ENCODE data around the gene EFS.
"Not testable (repeated sequence)": the region's sequence is repeated elsewhere in the genome, so short reads cannot be mapped to it uniquely, and the experiment has no call there.

The EFS gene

DNA sequence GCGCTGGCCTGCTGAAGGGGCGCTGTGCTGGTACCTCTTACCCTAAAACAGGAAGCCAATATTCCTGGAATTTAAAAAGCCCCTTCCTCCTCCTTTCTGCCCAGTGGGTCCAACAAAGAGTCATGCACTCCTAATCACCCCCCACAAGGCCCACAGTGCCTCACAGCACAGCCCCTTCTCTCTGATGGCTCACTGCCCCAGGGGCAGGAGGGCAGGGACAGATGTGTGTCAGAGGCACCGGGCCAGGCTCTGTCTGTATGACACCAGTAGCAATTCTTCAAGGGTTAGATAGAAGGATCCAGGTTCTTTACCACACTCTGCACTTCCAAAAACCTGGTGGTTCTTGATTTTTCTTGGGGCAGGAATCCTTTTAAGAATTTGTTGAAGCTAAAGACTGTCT lies 34.2 kb upstream of the EFS start:
- DNase-seq: no peak

- no peak for DNase-seq
Measured at GRCh38 chr14:23398348-23398747, 33.4 kb upstream of the EFS start.

DNA sequence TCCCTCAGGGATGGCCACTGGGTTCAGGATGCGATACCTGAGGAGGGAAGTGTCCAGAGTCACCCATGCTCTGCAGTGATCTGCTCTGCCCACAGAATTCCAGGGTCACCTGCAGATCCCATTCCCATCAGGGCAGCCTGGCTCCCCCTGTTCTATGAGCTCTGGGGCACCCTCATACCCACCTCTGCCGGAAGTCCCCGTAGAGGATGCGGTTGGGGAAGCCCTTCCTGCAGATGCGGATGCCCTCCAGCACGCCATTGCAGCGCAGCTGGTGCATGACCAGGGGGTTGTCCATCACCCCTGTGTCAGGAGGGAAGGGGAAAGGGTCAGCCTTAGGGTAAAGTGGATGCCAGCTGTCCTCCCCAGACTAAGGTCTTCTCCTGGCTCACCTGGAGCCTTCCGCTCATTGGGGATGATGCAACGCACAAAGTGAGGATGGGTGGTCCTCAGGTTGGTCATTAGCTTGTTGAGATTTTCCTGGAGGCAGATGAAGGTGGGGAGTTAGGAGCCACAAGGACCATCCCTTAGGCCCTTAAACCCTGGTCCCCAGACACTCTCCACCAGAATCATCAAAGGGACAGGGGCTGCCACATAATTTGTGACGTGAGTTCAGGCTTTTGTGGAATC lies 31.9 kb upstream of the EFS start:
- no peak for DNase-seq

DNA sequence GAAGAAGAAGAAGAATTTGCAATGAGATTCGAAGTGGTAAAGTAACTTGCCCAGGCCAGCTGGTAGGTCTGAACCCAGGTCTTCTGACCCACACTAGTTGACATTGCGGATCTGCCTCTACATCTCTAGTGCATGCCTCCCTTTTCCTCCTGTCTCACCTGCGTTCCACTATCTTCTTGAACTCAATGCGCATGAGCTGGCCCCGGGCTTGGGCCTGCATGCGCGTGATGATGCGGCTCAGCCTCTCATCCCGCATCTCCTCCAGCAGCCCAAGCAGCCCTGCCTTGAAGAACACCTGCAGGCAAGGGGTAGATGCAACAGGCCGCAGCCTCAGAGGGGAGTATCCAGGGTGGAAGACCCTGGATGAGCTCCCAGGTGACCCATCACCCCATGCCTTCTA lies 31.2 kb upstream of the EFS start:
- DNase-seq: no peak

DNA sequence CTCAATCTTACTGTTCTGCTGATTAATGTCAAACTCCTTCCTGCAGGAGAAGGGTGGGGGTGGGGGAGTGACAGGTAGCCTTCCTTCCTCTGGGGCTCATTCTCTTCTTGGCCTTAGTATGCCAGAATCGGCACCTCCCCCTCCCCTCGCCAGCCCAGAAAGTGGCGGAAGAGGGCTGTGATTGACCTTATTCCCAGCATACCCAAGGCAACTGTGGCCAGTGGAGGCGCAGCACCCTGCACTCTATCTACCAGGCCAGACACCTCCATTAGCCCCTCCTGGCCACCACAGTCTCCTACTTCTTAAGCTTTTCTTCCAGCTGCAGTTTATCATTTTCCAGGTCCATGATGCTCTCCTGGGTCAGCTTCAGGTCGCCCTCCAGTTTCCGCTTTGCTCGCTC lies 27.6 kb upstream of the EFS start:
- no peak for DNase-seq

DNA sequence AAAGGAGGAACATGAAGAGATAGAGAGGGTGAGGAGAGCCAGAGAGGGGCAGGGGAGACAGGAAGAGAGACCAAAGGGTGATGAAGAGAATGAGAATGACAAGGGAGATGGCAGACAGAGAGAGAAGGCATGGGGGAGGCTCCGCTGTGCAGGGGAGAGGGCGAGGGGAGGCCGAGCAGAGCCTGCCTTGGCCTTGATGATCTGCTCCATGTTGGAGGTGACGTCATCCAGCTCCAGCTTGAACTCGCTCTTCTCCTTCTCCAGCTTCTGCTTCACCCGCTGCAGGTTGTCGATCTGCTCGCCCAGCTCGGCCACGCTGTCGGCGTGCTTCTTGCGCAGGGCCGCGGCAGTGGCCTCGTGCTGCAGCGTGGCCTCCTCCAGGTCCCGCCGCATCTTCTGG lies 24.9 kb upstream of the EFS start:
- DNase-seq: not testable (repeated sequence)

DNA sequence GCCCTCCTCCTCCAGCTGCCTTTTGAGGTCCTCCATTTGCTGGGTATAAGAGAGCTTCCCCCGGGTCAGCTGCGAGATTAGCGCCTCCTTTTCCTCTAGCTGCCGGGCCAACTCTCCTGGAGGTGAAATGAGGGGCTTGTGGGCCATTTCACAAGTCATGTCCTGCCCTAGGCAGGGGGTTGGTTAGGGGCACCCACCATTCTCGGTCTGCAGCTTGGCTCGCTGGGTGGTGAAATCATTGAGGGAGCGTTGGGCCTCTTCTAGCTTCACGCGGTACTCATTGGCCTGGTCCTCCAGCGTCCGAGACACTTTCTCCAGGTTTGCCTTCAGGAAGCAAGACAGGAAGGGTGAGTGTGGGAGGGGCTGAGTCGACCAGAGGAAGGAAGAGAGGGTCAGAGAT lies 24.4 kb upstream of the EFS start:
- DNase-seq: no peak

- no peak for DNase-seq
Measured at GRCh38 chr14:23388996-23389395, 24.0 kb upstream of the EFS start.

- no peak for DNase-seq
Measured at GRCh38 chr14:23387916-23388882, 23.2 kb upstream of the EFS start.

DNA sequence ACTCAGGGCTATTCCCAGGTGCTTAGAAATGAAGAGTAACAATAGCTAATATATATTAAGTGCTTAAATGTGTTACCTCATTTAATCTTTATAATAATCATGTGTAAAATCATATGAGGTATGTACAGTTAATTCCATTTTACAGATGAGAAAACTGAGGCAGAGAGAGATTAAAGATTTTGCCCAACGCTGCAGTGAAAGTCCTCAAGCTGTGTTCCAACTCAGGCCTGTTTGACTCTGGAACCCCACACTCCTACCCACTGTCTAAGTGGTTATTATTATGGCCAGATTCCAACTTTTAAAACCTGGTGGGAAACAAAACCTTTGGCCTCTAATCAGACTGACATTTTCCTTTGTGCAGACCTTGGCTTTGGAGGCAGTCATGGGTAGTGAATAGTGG lies 22.0 kb upstream of the EFS start:
- DNase-seq: no peak

DNA sequence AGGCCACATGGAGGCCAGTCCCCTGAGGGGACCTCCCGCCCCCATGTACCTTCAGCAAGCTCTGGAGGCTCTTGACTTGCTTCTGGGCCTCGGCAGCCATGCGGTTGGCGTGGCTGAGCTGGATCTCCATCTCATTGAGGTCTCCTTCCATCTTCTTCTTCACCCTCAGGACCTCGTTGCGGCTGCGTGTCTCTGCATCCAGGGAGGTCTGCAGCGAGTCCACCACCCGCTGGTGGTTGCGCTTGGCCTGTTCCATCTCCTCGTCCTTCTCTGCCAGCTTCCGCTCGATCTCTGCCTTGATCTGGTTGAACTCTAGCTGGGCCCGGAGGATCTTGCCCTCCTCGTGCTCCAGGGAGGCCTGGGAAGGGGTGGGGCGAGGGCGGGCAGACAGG lies 21.3 kb upstream of the EFS start:
- DNase-seq: not testable (repeated sequence)

GRCh38 chr14:23385642-23386265 lies 20.8 kb upstream of the EFS start:
- DNase-seq: no peak

GRCh38 chr14:23385244-23385641 lies 20.3 kb upstream of the EFS start:
- no peak for DNase-seq

- DNase-seq: no peak
Measured at GRCh38 chr14:23384364-23385080, 19.6 kb upstream of the EFS start.

DNA sequence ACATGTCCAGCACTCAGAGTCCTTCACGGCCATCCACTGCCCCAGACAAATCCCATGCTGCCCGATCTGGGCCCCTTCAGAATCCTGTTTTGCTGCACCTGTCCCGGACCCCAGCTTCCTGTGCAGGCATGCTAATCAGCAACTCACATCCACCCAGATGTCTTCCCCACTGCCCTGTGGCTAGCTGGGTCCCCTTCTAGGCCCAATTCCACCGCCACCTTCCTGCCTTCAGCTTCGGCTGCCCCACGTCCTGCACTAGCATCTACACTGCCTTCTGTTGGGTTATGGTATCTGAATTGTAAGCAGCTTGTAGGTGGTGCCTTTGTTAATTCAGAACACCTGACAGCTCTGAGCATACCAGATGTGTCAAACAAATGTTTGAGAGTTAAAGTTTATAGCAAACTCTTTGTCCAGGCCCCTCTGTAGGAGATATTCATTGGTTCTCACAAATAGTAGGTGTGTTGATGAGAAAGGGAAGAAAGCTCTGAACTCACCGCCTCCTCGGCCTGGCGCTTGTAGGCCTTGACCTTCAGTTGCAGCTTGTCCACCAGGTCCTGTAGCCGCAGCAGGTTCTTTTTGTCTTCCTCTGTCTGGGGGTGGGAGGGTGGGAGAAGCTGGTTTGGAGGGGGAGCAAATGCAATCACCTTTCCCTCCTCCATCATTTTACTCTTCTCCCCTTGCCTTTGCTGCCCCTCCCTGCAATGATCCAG lies 17.9 kb upstream of the EFS start:
- no peak for DNase-seq

- no peak for DNase-seq
Measured at GRCh38 chr14:23382276-23382675, 17.3 kb upstream of the EFS start.

DNA sequence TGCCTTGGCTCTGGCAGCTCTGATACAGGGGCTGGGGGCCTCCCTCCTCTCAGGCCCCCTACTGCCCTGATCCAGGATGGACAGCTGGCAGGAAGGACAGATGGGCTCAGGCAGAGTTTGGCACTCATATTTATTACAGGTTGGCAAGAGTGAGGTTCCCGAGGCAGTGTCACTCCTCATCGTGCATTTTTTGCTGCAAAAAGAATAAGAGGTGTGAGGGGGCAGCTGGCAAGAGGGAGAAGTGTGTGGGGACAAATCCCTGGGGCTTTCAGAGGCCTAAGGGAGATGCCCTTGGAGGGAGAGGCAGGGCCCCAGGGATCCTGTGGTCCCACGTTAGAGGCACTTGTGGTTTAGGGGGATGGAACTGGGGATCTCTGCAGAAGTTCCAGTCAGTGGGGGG lies 16.9 kb upstream of the EFS start:
- DNase-seq: no peak

DNA sequence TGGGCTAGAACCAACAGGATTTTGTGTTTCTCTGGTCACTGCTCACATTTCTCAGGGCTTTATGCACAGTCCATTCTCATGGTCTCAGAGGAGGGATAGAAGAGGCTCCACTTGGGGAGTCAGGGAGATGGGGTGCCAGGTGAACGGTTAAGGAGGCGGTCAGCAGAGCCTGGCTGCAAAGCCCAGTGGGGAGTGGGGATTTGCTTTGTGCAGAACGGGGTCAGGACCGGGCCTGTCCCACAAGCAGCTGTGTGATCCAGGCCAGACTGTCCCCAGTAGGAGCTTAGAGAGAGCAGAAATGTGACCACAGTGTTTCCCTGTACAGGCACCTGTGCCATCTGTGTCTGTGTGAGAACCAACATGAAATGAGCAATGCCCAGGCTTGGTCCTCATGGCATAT lies 16.0 kb upstream of the EFS start:
- no peak for DNase-seq

GRCh38 chr14:23380197-23380914 lies 15.4 kb upstream of the EFS start:
- DNase-seq: no peak

GRCh38 chr14:23379366-23380196 lies 14.6 kb upstream of the EFS start:
- DNase-seq: peak; percentile 22

Measured in fibroblast of skin of back (primary cell).